Choroid plexus epithelial cell (primary cell): ENCODE results near the gene PCDHGA8.
"Not testable (repeated sequence)": the region's sequence is repeated elsewhere in the genome, so short reads cannot be mapped to it uniquely, and the experiment has no call there.

Source experiments
- DNase-seq: peaks from one replicate; pipeline ENCODE4 v3.0.0-alpha.2; 2010; ENCODE audit warnings: low read depth
- H3K4me3 ChIP-seq: 2 replicates; pipeline ENCODE4 v1.5.1; 2011; ENCODE audit warnings: low read depth, mild to moderate bottlenecking, control low read depth, low read length, moderate library complexity
- TF ChIP-seq, protein P1 (sequence below): conservative IDR thresholded peaks from 2 replicates; pipeline ENCODE4 v1.5.1; 2011; ENCODE audit warnings: low read depth, mild to moderate bottlenecking, control low read depth, inconsistent platforms, low read length, moderate library complexity

The PCDHGA8 gene

DNA sequence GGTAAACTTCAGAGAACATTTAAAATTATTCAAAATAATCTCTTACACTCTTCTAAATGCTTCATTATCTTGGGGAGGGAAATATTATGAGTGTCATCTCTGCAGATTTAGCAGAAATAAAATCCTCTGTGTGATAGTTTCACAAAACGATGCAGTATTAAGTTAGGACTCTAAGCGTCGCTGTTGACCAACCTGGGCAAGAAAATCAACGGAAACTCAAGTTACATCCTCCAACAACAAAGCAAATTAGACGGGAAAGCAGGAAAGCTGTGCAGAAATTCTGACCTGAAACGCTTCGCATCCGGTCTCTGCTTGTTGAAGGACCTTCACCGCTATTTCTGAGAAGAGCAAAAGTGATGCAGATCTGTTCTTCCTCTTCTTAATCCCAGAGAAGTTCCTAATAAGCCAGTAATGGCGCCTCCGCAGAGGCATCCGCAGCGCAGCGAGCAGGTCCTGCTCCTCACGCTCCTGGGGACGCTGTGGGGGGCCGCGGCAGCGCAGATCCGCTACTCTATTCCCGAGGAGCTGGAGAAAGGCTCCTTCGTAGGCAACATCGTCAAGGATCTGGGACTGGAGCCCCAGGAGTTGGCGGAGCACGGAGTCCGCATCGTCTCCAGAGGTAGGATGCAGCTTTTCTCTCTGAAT is 18.6 kb upstream of the PCDHGA8 start, which contains the start of gene PCDHGA6:
Gene PCDHGA6 (plus strand): TSS at position 219 of the 645 bp plus-strand sequence. CDS start 193 bp downstream, at position 412.
- DNase-seq, result peak; percentile 50
- TF ChIP-seq, protein P1, sequence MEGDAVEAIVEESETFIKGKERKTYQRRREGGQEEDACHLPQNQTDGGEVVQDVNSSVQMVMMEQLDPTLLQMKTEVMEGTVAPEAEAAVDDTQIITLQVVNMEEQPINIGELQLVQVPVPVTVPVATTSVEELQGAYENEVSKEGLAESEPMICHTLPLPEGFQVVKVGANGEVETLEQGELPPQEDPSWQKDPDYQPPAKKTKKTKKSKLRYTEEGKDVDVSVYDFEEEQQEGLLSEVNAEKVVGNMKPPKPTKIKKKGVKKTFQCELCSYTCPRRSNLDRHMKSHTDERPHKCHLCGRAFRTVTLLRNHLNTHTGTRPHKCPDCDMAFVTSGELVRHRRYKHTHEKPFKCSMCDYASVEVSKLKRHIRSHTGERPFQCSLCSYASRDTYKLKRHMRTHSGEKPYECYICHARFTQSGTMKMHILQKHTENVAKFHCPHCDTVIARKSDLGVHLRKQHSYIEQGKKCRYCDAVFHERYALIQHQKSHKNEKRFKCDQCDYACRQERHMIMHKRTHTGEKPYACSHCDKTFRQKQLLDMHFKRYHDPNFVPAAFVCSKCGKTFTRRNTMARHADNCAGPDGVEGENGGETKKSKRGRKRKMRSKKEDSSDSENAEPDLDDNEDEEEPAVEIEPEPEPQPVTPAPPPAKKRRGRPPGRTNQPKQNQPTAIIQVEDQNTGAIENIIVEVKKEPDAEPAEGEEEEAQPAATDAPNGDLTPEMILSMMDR, result peak; percentile 58
- peak within 1 kb of the TSS; percentile 32 for H3K4me3 ChIP-seq

DNA sequence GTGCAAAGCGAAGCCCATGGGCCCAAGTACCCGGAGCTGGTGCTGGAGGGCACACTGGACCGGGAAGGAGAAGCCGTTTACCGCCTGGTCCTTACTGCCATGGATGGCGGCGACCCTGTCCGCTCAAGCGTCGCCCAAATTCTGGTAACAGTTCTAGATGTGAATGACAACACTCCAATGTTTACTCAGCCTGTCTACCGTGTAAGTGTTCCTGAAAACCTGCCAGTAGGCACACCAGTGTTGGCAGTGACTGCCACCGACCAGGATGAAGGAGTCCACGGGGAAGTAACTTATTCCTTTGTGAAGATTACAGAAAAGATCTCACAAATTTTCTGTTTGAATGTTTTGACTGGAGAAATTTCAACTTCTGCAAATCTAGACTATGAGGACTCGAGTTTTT is 17.8 kb upstream of the PCDHGA8 start:
- no peak for DNase-seq
- H3K4me3 ChIP-seq, result no peak overlapping the region
- TF ChIP-seq, protein P1, result no peak

DNA sequence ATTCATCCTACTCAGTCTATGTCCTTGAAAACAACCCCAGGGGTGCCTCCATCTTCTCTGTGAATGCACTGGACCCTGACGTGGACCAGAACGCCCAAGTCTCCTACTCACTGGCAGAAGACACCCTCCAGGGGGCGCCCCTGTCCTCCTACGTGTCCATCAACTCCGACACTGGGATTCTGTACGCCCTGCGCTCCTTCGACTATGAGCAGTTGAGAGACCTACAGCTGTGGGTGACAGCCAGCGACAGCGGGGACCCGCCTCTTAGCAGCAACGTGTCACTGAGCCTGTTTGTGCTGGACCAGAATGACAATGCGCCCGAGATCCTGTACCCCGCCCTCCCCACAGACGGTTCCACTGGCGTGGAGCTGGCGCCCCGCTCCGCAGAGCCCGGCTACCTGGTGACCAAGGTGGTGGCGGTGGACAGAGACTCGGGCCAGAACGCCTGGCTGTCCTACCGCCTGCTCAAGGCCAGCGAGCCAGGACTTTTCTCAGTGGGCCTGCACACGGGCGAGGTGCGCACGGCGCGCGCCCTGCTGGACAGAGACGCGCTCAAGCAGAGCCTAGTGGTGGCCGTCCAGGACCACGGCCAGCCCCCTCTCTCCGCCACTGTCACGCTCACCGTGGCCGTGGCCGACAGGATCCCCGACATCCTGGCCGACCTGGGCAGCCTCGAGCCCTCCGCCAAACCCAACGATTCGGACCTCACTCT is 16.8 kb upstream of the PCDHGA8 start:
- not testable (repeated sequence) for DNase-seq

DNA sequence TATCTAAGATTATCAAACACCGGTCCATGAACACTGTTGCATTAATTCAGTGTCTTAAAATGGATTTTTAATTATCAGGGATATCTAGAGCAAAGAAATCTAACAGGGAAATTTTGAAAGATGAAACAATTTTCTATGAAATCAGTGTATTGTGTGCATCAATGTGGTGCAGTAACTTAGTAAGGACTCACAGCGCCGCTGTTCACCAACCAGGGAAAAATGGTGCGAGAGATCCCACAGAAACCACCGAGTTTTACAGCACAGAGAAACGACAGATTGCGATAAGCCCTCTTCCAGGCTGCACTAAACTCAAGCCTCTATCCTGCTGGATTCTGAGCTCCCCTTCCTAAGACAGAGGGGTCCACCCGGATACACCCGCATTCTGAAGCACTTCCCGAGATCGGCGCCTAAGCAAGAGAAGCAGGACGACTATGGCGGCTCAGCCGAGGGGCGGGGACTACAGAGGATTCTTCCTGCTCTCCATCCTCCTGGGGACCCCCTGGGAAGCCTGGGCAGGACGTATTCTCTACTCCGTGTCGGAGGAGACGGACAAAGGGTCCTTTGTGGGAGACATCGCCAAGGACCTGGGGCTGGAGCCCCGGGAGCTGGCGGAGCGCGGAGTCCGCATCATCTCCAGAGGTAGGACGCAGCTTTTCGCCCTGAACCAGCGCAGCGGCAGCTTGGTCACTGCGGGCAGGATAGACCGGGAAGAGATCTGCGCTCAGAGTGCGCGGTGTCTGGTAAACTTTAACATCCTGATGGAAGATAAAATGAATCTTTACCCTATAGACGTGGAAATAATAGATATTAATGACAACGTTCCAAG is 9.8 kb upstream of the PCDHGA8 start, which contains the start of gene PCDHGA7:
Gene PCDHGA7 (plus strand): TSS at position 274 of the 826 bp plus-strand sequence. CDS start 158 bp downstream, at position 432.
- H3K4me3 ChIP-seq, result peak within 1 kb of the TSS; percentile 45
- TF ChIP-seq, protein P1, result peak; percentile 41
- peak; percentile 40 for DNase-seq

More for the DNA sequence above, 16.8 kb upstream of the PCDHGA8 start:
- not testable (repeated sequence) for H3K4me3 ChIP-seq

DNA sequence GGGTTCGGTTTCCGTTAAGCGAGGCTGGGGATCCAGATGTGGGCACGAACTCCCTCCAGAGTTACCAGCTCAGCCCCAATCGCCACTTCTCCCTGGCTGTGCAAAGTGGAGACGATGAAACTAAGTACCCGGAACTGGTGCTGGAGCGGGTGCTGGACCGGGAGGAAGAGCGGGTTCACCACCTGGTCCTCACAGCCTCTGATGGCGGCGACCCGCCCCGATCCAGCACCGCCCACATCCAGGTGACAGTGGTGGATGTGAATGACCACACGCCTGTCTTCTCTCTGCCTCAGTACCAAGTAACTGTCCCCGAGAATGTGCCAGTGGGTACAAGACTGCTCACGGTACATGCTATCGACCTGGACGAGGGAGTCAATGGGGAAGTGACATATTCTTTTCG is 9.1 kb upstream of the PCDHGA8 start:
- H3K4me3 ChIP-seq, result no peak overlapping the region
- DNase-seq, result no peak
- TF ChIP-seq, protein P1, result no peak

DNA sequence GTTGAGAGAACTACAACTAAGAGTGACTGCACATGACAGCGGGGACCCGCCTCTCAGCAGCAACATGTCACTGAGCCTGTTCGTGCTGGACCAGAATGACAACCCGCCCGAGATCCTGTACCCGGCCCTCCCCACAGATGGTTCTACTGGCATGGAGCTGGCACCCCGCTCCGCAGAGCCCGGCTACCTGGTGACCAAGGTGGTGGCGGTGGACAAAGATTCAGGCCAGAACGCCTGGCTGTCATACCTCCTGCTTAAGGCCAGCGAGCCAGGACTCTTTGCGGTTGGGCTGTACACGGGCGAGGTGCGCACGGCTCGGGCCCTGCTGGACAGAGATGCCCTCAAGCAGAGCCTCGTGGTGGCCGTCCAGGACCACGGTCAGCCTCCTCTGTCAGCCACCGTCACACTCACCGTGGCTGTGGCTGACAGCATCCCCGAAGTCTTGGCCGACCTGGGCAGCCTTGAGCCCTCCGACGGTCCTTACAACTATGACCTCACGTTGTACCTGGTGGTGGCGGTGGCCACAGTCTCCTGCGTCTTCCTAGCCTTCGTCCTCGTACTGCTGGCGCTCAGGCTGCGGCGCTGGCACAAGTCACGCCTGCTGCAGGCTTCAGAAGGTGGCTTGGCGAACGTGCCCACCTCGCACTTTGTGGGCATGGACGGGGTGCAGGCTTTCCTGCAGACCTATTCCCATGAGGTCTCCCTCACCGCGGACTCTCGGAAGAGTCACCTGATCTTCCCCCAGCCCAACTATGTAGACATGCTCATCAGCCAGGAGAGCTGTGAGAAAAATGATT is 7.8 kb upstream of the PCDHGA8 start:
- TF ChIP-seq, protein P1, result no peak
- no peak for DNase-seq
- H3K4me3 ChIP-seq, result no peak overlapping the region
